Gastroesophageal sphincter (tissue), 2 donors: ENCODE measurements around the gene TIGD2.

Source experiments
- POLR2A ChIP-seq, 2 donors: fragments of 450-650 bp; IDR thresholded peaks; one replicate each; pipeline ENCODE4 v1.6.1; 2017; ENCODE audit warnings: antibody characterized with exemption in 2 of 2, mild to moderate bottlenecking in 2 of 2, moderate library complexity in 1 of 2
- POLR2AphosphoS5 ChIP-seq: sonication (generic); formaldehyde crosslinking; IDR thresholded peaks from one replicate; pipeline ENCODE4 v1.6.1; 2017; ENCODE audit warnings: antibody characterized with exemption

- TF ChIP-seq POLR2AphosphoS5 (no peak), POLR2A (IDR thresholded peaks at IDR 0.05) (no peak)
Measured at GRCh38 chr4:89101256-89102161, 9.8 kb upstream of the TIGD2 start.
